Femur (tissue), 1 donor: Measurements from ENCODE around the gene MZF1.

Experiments used
- DNase-seq: peaks from one replicate; pipeline ENCODE4 v3.0.0-alpha.2; 2017

Gene MZF1

GRCh38 chr19:58572818-58573657 is at the start of gene MZF1:
Gene MZF1 (minus strand): TSS chr19:58573335. CDS start chr19:58571389, 1,946 bp downstream.
- DNase-seq = peak; percentile 100

DNA sequence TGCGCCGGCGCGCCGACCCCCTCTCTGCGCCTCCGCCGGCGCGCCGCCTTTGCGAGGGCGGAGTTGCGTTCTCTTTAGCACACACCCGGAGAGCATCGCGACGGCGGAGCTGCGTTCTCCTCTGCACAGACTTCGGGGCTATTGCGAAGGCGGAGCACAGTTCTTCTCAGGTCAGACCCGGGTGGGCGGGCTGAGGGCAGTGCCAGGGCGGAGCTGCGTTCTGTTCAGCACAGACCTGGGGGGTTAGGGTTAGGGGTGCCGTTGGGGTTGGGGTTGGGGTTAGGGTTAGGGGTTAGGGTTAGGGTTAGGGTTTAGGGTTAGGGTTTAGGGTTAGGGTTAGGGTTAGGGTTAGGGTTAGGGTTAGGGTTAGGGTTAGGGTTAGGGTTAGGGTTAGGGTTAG is 34.1 kb upstream of the MZF1 start:
- DNase-seq = peak; percentile 28

GRCh38 chr19:58606251-58606896 is 33.2 kb upstream of the MZF1 start:
- peak; percentile 5 for DNase-seq

- DNase-seq = peak; percentile 19
Observed at GRCh38 chr19:58586133-58586765, 13.1 kb upstream of the MZF1 start.

GRCh38 chr19:58585442-58586132 is 12.5 kb upstream of the MZF1 start:
- DNase-seq = no peak

DNA sequence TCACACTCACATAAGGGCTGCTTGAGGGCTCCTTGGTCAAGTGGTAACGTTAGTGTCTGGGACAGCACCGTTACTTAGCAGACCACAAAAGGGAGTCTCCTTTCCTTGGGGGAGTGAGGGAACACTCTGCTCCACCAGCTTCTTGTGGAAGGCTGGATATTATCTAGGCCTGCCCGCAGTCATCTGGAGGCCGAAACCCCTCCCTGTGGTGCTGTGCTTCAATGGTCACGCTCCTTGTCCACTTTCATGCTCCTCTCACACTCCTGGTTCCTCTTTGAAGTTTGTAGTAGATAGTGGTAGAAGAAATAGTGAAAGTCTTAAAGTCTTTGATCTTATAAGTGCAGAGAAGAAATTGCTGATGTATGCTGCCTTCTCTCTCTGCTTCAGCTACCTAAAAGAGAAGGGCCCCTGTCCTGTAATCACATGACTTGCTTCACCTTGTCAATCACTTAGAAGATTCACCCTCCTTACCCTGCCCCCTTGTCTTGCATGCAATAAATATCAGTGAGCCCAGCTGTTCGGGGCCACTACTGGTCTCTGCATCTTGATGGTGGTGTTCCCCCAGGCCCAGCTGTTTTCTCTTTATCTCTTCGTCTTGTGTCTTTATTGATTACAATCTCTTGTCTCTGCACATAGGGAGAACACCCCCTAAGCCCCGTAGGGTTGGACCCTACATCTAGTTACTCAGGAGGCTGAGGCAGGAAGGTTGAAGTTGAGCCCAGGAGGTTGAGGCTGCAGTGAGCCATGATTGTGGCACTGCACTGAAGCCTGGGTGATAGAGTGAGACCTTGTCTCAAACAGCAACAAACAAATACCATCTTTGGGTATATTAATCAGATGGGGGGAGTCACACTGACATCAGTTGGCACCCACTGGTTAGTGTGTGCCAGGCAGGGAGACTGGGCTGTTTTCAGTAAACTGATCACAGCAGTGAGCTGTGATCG is 11.6 kb upstream of the MZF1 start:
- DNase-seq = peak; percentile 25

- no peak for DNase-seq
Observed at GRCh38 chr19:58582985-58583384, 9.8 kb upstream of the MZF1 start.

DNA sequence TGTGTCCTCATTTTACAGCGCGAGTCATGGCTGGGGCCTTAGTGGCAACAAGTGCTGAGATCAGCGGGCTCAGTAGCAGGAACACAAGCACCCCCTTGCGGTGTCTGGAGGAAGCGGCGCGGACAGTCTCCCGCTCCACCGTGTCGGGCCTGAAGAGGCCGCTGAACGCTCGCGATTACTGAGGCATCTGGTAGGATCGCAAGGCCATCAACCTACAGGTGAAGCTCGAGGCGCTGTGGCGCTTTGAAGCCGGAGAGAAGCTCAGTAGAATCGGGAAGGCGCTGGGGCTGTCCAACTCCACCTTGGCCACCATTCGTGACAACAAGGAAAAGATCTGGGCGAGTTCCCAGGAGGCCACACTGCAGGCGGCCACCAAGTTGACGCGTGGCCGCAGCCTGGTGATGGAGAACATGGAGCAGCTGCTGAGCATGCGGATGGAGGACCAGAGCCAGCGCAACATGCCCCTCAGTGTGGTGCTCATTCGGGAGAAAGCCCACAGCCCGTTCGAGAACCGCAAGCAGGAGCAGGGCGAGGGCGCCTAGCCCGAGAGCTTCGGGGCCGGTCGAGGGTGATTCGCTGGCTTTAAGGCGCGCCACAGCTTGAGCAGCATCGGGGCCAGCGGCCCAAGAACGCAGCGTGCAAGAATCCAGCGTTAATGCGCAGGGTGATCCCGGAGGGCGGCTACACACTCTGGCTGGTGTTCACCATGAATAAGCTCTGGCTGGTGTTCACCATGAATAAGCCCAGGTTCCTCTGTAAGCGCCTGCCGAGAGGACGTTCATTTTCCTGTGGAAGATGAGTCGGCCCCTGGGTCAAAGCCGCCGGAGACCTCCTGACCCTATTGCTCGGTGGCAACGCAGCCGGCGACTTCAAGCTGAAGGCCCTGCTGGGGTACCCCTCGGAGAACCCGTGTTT is 8.3 kb upstream of the MZF1 start:
- DNase-seq = peak; percentile 92

DNA sequence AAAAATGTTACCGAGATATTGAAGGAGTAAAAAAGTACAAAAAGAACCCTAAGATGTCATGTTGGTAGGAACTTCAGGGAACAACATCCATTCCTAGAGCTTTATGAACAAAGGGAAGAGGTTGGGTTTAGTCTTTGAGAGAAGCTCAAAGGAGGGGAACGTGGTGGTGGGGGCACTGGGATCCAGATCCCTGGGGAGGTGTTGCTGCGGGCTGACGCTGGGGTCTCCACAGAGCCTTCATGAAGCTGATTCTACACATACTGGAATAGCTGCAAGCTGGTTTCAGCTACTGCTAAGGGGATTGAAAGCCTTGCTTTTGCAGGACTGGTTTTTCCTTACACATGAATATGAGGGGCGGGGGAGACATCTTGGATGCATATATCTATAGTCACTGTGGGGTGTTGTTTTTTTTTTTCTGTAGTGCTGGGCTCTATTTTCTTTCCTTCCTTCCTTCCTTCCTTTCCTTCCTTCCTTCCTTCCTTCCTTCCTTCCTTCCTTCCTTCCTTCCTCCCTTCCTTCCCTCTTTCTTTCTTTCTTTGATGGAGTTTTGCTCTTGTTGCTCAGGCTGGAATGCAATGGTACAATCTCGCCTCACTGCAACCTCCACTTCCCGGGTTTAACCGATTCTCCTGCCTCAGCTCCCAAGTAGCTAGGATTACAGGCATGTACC is 6.5 kb upstream of the MZF1 start:
- DNase-seq = peak; percentile 17

DNA sequence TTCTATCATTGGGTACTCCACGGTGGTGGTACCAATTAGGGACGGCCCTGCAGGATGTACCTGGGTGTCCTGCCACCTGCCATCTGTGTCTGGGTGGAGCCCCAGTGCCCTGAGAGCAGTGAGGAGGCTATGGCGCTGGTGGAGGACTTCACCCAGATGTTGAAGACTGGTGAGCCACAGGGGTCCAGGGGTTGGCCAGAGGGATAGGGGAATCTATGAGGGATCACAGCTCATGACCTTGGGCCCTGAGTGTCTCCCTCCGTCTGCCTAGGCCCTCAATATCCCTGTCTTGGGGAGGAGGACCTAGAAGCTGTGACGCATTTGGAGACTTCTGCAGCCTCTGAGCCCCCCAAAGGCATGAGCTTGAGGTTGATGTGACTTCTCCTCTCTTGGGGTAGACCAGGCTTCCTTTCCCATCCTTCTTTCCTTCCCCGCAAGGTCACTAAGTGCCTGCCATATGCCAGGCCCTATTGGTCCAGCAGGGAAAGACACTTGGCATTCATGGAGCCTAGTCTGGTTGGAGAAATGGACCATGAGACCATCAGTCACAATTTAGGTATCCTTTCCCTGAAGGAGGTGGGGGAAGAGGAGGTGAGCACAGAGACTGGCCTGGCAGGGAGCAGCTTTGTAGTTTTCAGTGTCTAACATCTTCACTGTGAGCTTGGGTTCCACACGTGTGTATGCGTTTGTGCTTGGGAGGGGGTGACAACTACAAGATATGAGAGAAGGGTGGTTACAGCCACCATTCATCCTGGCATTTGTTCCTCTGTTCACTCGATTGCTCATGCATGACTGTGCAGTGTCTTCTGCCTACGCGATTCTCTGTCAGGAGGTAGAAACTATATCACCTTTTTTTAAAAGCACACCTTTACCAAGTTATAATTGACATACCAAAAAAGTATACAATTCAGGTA is 5.1 kb upstream of the MZF1 start:
- DNase-seq = peak; percentile 17

DNA sequence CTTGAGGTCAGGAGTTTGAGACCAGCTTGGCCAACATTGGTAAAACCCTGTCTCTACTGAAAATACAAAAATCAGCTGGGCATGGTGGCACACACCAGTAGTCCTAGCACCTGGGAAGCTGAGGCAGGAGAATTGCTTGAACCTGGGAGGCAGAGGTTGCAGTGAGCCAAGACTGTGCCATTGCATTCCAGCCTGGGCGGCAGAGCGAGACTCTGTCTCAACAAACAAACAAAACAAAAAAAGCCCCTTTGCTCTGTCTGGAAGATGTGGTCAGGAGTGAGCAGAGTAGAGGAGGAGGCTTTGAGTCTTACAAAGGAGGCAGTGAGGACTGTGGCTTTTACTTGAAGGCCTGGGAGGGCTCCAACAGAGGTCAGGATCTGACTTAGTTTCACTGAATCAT is 4.4 kb upstream of the MZF1 start:
- DNase-seq = peak; percentile 1

DNA sequence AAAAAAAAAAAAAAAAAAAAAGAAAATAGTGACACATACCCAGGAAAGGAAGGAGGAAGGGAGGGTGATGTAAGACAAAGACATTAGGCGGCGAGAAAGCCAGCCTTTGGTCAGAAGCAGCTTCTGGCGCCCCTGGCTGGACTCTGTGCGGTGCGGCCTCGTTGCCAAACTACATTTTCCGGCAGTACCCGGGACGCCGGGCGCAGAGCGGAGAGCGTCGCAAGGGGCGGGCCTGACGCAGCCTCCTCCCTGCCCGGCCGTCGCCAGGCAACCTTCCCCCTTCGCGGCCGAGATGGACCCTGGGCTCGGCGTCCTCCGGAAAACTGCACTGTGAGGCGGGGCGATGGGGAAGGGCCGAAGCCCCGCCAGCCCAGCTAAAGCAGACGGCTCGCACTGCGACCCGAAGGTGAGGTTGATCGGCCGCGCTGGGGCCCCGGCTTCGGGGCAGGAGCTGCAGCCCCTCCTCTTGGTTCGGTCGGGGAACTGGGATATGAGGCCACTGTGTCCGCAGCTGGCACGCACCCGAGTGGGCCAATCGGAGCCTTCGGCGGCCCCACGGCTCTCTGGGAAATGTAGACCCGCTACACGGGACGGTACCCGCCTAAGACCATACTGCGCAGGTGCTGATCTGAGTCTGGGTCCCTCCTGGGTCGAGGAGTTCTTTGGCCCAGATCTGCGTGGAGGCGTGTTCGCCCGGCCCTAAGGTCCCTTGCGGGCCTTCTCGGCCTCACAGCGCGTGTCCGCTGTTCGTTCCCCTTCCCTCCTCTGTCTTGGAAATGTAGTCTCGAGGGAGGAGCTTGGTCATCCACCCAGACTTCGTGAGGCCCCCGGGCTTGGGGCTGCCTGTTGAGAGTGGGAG is 2.3 kb upstream of the MZF1 start:
- peak; percentile 94 for DNase-seq

GRCh38 chr19:58573658-58574164 is 576 bp upstream of the MZF1 start:
- no peak for DNase-seq

GRCh38 chr19:58572026-58572817 is 913 bp downstream of the MZF1 start:
- DNase-seq = no peak

GRCh38 chr19:58571575-58571947 is 1.6 kb downstream of the MZF1 start:
- DNase-seq = no peak

GRCh38 chr19:58570770-58571574 is 2.2 kb downstream of the MZF1 start:
- no peak for DNase-seq
